Left renal pelvis (tissue), 4 donors: ENCODE measurements around the gene NPAS4. TPM values are rescaled to one million over a fixed set of nuclear protein-coding genes. Genes with fewer than 3 reads are reported as not detected.
"Not testable (repeated sequence)": the region's sequence is repeated elsewhere in the genome, so short reads cannot be mapped to it uniquely, and the experiment has no call there.

Experiments
- DNase-seq, 4 donors: peaks; one replicate each; pipeline ENCODE4 v3.0.0-alpha.2; 2013; ENCODE audit warnings: low read depth in 4 of 4, low spot score in 3 of 4
- polyA plus RNA-seq, 4 donors: library from polyadenylated mRNA; unstranded; fragments of 120-200 nt; gene quantifications; one replicate each; pipeline ENCODE4 v1.2.1, GENCODE V29; 2013; ENCODE audit not compliant: insufficient read length in 4 of 4

NPAS4 gene
- polyA plus RNA-seq = under 1 TPM; 0.19 to 0.57 (median 0.42) TPM

DNA sequence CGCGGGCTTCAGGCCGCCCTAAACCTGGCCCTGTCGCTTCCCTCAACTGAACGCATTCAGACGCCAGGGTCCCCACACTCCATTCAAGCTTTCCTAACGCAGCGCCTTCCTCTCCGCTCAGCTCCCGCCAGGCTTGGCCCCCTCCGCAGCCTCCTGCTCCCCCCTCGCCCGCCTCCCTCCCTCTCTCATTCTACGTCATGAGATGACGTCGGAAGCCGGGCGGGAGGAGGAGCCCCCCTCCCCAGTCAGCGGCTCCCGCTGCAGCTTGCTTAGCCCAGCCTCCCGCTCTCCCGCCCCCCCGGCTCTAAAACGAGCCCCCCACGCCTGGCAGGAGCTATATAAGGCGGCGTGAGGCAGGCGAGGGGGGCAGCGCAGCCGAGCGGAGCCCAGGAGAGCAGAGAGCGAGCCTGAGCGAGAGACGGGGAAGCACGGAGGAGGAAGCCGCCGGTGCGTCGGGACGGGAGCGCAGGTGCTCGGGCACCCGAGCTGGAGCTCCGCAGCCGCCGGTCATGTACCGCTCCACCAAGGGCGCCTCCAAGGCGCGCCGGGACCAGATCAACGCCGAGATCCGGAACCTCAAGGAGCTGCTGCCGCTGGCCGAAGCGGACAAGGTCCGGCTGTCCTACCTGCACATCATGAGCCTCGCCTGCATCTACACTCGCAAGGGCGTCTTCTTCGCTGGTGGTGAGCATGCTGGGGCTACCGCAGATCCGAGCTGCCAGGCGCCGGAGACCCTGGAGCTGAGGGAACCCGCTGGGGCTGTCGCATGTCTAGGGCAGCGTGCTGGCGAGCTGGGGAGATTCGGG, at the start of gene NPAS4:
NPAS4 (plus strand) TSS at position 365 of the 806 bp plus-strand sequence; CDS start at position 510, 145 bp downstream.
- no peak for DNase-seq

DNA sequence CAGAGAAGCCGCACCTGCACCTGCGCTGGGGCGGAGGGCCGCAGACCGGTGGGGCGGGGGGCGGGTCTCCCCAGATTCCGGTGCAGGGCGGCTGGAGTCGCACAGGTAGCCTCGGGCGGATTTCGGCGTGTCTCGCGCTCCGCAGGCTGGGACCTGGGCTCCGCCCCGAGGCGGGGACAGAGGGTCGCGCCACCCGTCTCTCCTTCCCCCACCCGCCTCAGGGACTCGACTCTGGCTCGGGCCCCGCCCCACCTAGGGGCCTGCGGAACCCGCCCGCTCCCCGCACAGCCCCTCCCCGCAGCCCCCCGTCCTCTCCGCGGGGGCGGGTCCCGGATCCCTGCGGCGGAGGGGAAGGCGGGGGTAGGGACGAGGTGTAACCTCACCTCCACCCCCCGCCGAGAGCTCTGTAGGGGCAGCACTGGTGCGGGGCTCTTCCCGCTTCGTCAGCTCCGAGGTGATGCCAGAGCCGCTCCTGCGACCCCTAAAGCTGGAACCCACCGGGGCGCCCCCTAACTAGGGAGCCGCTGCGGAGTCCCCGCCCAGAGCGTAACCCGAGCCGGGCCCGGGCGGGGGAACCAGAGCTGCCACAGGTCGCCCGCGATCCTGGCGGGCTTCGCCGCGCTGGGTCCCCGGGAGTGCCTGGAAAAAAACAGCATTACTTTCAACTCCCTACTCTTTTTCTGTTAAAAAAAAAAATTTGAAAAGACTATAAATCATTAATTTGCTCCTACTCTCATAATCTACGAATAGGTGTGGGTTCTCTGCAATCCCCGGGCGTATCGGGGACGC, 49.0 kb upstream of the NPAS4 start, which contains the start of gene SLC29A2:
SLC29A2 (minus strand) TSS at position 134 of the 789 bp plus-strand sequence. CDS start 169 bp downstream, outside the sequence.
- DNase-seq = peak; percentile 63 to 81 (median 65)

DNA sequence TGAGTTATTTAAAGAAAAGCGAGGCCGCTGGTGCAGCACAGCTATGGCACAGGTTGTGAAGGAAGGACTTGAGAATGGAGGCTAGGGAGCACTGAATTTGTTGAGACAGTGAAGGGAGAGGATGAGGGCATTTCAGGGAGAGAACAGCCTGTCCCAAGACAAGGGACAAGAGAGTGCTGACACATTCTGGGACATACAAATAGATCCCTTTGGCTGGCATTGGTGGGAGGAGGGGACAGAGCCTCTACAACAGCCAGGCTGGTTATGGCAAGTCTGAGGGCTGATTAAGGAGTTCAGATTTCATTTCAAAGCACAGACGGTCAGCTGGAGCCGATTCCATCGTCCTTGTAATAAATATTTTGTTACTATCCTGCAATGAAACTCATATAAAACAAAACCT, 47.6 kb upstream of the NPAS4 start:
- no peak for DNase-seq

DNA sequence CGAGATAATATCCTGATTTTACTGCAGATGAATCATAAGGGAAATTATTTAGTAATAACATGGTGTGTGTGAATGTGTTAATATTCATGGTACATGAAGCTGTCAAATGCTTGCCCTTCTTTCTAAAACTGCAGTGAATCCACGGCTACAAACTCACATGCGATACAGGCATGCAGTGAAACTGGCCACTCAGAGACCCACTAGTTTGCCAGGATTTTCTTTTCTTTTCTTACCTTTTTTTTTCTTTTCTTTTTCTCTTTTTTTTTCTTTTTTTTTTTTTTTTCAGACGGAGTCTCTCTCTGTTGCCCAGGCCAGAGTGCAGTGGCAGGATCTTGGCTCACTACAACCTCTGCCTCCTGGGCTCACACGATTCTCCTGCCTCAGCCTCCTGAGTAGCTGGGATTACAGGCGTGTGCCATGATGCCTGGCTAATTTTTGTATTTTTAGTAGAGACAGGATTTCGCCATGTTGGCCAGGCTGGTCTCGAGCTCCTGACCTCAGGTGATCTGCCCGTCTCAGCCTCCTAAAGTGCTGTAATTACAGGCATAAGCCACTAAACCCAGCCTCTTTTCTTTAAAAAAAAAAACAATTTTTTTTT, 47.0 kb upstream of the NPAS4 start:
- not testable (repeated sequence) for DNase-seq

DNA sequence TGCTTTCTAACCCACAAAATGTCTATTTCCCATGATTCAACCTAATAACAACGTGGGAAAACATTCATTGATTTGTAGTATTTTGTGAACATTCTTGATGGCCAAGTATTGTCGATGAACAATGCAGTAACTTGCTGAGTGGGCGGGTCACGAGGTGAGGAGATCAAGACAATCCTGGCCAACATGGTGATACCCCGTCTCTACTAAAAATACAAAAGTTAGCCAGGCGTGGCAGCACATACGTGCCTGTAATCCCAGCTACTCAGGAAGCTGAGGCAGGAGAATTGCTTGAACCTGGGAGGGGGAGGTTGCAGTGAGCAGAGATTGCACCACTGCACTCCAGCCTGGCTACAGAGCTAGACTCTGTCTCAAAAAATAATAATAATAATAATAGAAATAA, 40.6 kb upstream of the NPAS4 start:
- DNase-seq = not testable (repeated sequence)

DNA sequence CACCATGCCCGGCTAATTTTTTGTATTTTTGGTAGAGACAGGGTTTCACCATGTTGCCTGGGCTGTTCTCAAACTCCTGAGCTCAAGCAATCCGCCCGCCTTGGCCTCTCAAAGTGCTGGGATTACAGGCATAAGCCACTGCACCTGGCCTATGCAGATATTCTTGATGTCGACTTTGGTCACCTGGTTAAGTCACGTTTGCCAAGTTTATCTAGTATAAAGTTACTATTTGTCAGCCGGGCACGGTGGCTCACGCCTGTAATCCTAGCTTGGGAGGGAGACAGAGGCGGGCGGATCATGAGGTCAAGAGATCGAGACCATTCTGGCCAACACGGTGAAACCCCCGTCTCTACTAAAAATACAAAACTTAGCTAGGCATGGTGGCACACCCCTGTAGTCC, 36.5 kb upstream of the NPAS4 start:
- not testable (repeated sequence) for DNase-seq

DNA sequence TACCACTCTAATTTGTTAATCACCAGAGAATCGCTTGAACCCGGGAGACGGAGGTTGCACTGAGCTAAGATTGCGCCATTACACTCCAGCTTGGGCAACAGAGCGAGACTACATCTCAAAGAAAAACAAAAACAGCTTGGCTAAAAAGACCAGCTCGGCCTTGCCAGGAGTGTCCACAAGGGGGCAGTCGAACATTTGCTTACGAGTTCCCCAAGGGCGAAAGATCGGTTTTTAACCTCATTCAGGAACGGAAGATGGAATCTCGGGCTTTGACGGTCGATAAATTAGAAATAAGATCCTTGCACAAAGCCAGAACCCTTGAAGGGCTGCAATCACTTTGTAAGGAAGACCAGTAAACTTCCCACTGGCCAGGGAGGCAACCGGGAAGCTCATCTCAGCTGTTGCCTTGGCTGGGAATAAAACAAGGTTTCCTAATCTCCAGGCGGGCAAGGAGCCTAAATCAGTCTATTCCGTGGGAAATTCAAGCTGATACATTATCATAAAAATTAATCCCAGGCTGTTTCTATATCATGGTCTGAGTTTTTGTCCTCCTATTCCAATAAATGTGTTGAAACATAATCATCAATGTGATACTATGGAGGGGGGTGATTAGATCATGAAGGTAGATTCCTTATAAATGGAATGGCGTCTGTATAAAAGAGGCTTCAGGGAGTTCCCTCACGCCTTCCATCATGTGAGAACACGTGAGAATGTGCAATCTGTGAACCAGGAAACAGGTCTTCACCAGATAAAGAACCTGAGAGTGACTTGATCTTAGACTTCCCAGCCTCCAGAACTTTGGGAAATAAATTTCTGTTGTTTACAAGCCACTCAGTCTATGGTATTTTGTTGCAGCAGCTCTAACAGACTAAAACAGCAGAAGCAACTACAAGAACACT, 34.4 kb upstream of the NPAS4 start:
- peak in 3 of 4 donors; percentile 74 to 85 (median 77) for DNase-seq

DNA sequence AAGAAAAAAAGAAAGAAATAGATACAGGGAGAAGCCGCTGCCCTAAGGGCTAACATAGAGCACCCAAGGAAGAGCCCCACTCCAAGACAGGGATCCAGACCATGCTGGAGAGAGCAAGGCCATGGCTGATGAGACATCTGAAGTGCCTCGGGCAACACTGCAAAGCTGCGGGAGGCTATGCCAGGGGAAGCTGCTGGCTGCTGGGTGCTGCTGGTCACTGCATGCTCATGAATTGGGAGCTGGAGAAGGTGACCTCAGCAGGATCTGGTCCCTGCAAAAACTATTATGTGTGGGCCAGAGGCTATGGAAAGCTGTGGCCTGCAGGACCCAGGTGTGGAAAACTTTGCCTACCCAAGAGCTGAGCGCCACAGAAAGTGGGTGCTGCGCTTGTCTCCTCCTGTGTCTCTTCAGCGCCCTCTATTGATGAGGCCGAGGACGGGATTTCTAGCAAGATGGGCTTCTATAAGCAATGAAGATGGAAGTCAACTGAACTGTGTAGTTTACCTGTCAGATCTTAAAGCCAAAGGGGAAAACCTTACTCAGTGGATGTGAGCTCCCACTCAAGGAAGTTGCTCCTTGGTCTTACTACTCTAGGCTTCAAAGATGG, 32.0 kb upstream of the NPAS4 start:
- DNase-seq = peak in 1 of 4 donors; percentile 56

DNA sequence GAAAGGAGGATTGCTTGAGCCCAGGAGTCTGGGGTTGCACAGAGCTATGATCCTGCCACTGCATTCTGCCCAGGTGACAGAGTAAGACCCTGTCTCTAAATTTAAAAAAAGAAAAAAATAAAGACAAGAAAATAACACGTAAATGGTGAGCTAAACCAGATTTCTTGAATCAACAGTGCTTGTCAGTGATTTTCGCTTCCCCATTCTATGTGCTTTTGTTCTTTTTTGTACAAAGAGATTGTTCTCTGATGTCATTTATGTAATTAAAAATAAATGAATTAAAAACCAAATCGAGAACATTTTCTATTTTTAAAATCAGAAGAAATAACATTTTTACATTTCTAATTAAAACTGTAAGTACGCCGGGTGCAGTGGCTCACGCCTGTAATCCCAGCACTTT, 29.5 kb upstream of the NPAS4 start:
- no peak for DNase-seq

DNA sequence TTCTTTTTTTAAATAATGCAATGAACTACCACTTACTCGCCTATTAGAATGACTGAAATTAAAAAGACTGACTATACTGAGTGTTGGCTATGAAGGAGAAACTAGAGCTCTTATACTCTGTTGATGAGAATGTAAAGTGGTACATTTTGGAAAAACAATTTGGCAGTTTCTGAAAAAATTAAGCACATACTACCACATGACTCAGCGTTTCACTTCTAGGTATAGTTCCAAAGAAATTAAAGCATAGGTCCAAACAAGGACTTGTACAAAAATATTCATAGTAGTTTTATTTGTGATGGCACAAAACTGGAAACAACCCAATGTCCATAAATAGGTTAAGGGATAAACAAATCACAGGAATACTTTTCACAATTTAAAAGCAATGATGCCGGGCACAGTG, 26.9 kb upstream of the NPAS4 start:
- DNase-seq = no peak

DNA sequence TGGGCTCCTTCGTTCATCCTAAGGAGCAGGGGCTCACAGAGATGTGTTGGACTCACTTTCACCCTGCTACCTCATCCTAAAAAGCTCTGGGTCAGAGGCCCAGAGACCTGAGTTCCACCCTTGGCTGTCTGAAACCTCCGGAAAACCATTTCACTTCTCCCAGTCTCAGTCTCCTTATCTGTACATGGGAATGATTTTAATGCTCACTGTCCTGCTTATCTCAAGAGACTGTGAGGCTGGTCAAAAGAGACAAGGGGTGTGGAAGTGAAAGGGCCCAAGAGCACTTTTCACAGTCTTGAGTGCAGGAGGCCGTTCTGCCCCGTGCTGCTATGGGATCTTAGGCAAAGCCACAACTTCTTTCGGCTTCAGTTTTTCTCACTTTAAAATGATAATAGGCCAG, 13.2 kb upstream of the NPAS4 start:
- no peak for DNase-seq

DNA sequence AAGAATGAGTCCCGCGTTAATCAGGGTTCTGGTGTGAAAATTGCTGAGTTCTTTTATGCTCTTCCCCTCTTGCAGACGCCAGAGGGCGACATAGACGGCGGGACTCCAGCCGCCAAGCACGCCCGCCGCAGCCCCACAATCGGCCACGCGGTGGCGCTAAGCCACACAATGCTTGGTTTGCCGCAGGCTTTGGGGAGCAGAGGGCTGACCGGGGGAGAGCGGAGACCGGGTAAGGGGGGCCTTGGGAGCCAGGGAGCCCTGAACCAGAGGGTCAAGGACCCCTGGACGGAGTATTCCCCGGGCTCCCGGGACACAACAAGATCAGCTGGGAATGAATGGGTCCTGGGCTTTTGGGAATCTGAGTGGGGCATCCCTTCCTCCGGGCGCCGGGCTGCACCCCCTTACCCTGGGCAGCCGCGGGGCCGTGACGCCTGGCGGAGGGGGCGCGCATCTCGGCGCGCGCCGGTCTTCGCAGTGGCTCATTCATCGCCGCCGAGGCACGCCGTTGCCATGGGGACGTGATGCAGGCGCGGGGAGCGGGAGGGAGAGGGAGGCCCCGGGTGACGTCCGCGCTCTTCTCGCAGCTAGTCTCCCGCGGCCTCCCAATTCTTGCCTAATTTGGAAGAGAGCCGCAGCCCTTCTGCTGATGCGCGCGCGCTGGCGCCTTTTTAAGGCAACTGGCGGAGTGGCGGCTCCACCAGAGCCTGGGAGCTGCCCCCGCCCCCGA, 12.2 kb upstream of the NPAS4 start:
- peak; percentile 59 to 70 (median 64) for DNase-seq

DNA sequence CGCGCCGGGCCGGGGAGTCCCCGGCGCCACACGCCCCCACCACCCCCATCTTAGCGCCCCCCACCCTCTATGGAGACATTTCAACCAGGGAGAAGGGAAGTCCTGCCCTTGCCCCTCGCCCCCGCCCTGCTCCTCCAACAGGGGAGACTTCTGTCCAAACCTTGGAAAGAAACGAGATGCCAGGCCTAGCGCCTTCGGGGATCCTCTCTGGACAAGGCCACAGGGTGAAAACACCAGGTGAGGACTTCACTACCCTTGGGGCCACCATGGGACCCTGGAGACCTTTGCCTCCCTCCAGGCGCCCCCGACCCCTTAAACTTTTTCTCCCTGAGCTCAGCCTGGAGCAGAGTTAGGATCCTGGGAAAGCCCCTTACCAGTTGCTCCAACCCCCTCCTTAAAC, 11.6 kb upstream of the NPAS4 start:
- DNase-seq = no peak

DNA sequence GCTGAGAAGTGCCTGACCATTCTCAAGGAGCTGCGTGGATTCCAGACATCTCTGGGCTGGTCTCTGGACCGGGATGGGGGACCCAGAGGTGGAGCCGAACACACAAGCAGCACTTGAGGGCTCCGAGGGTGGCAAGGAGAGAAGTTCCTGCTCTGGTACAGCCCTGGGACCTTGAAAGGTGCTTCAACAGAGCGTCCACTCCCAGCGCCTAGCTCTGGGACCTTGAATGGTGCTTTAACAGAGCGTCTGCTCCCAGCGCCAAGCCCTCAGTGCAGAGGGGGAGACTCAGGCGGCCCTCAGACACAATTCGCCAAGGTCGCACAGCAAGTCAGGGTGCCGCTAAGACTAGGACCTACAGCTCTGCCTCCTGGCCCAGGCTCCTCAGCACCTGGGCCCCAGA, 10.6 kb upstream of the NPAS4 start:
- no peak for DNase-seq

DNA sequence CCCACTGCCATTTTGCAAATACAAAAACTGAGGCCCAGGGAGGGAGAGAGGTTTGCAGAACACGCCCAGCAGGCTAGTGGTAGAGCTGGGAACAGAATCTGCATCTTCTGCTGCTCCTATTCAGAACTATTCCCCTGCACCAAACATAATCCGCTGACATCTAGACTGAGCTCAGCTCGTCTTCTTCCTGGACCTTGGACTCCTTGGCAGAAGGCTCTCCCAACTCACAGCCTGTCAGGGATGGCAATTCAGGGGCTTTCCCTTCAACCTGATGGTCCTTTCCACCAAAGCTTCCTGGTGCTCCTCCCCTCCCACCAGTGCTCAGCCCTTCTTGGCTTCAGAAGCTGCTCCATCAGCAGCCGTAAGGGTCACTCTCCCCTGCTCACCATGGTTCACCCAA, 9.5 kb upstream of the NPAS4 start:
- no peak for DNase-seq

DNA sequence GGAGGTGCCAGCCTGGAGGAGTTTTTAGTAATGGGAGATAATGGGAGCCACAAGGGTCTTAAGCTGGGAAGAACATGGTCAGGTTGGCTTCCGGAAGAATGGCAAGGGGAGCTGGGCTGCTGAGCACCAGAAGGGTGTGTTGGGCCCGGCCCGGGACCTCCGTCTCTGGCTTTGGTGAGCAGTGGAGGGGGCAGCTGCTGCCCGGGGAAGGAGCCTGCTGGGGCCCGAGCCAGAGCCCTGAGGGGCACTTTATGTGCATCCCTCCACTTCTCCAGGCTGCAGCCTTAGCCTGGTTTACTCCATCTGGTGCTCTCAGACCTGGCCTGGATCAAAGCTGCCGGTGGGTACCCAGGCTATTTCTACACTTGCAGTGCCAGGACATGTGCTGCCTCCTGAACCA, 8.7 kb upstream of the NPAS4 start:
- no peak for DNase-seq

DNA sequence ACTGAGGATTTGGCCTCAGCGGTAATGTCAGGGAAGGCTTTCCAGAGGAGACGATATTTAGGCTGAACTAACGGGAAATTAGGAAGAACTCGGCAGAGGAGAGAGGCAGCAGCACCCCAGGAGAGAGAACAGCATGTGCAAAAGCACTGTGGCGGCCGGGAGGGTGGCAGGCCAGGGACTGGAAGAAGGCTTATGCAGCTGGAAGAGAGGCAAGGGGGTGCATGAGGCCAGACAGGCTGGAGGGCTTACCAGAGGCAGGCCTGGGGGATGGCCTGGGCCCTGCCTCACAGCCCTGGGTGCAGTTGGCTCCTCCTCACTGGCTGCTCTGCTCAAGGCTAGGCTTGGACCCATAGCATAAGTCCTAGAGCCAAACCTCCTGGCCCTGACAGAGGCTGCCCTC, 7.7 kb upstream of the NPAS4 start:
- DNase-seq = no peak

DNA sequence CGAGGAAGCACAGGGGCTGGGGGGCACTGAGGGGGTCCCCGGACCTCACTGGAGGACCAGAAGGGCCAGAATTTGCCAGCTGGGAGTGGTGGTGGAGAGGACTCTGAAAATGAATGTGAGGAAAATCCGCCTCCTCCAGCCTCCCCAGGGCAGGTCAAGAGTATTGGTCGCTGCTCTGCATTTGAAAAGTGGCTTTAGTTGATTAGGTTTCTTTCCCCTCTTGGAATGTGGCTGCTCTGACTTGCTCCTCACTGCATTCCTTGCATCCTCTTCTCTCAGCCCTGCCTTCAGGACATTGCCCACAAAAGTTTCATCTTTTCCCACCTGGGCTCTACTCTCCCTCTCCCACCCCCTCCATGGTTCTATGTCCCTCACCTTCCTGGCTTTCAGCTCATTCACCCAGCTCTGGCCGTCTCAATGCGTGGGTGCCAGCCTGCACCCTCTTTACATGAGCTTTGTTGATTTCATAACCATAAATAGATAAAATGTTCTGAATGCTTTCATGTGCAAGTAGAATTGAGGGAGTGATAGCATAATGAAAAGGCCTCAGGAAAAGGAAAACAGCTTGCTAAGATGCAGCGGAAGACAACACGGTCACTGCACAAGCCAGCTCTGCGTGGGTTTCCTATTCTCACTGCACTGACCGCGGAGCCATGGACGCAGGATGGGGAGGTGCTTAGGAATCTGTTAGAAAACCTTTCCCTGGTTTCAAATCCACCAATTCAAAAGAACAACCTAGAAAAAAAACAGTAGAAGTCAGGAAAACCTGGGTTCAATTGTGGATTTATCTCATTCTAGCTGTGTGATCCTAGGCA, 6.5 kb upstream of the NPAS4 start:
- DNase-seq = no peak
